ENCODE data around the gene ERI3. TPM values are rescaled to one million over a fixed set of nuclear protein-coding genes. Genes with fewer than 3 reads are reported as not detected.

ERI3 gene
- total RNA-seq, 2 donors from 2014 or later: 71.9 to 92.1 TPM

DNA sequence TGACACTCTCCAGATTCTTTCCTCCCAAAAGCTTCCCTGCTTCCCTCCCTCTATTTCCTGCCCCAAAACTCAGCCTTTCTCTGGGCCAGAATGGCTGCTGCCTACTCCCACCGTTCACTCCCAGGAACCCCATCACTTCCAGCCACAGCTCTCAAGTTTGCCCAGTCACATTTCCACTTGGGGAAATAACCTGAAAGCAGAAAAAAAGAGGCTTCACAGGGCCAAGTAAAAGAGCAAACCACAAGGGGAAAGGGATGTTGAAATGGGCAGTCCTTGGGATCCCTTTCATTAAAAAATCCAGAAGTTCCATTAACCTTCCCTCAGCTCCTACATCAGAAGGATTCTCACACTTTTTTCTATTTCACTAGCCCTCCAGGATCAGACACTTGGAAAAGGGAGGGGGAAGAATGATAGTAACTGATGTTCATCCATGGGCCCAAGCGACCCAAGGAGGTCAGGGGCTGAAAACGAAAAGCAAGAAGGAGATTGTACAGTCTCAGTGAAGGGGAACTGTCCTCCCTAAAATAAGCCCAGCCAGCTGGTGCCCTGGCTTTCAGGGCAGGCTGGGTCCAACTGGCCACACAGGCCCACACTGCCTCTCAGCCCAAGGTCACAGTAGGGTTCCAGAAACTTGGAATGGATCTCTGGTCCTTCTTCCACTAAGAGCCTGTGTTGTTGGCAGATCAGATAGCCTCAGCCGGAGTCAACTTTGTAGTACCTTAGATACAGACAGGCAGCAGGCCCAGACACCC lies 92.1 kb downstream of the ERI3 start:
- DNase-seq: no peak
- no peak overlapping the region for H3K27ac ChIP-seq (ENCODE audit: low read depth, low read length)
- no peaks in the 10 kb centered on the region for H3K9me3 ChIP-seq (ENCODE audit: control insufficient read depth, low read length)
- Mint-ChIP-seq H3K9me3 (no peaks in the 10 kb centered on the region), H3K36me3 (ENCODE audit: low read depth) (peaks cover 3% of the 10 kb centered on the region), H3K4me3 (no peak overlapping the region), H3K27me3 (ENCODE audit: insufficient read depth) (no peaks in the 10 kb centered on the region), H3K27ac (no peak overlapping the region), H3K4me1 (peaks cover 36% of the 10 kb centered on the region)
- no peak overlapping the region for H3K9ac ChIP-seq (ENCODE audit: extremely low read depth, low read length, poor library complexity, severe bottlenecking)
- WGBS, 2 experiments (ENCODE audit: insufficient coverage in 1 of 2, insufficient read length in 1 of 2): 94 to 100% methylated on average over 1 to 4 of the region's 4 CpGs
- TF ChIP-seq, protein P1, sequence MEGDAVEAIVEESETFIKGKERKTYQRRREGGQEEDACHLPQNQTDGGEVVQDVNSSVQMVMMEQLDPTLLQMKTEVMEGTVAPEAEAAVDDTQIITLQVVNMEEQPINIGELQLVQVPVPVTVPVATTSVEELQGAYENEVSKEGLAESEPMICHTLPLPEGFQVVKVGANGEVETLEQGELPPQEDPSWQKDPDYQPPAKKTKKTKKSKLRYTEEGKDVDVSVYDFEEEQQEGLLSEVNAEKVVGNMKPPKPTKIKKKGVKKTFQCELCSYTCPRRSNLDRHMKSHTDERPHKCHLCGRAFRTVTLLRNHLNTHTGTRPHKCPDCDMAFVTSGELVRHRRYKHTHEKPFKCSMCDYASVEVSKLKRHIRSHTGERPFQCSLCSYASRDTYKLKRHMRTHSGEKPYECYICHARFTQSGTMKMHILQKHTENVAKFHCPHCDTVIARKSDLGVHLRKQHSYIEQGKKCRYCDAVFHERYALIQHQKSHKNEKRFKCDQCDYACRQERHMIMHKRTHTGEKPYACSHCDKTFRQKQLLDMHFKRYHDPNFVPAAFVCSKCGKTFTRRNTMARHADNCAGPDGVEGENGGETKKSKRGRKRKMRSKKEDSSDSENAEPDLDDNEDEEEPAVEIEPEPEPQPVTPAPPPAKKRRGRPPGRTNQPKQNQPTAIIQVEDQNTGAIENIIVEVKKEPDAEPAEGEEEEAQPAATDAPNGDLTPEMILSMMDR (conservative IDR thresholded peaks at IDR 0.05): no peak
- H3K36me3 ChIP-seq (ENCODE audit: control insufficient read depth, insufficient read depth, low read length): peaks cover 5% of the 10 kb centered on the region
- no peaks in the 10 kb centered on the region for H3K27me3 ChIP-seq (ENCODE audit: control insufficient read depth, insufficient read depth, low read length, poor library complexity, severe bottlenecking)
- no peak overlapping the region for H3K4me3 ChIP-seq (ENCODE audit: low read length)
- peaks cover 9% of the 10 kb centered on the region for H3K4me1 ChIP-seq (ENCODE audit: control insufficient read depth, insufficient read depth, low read length)

DNA sequence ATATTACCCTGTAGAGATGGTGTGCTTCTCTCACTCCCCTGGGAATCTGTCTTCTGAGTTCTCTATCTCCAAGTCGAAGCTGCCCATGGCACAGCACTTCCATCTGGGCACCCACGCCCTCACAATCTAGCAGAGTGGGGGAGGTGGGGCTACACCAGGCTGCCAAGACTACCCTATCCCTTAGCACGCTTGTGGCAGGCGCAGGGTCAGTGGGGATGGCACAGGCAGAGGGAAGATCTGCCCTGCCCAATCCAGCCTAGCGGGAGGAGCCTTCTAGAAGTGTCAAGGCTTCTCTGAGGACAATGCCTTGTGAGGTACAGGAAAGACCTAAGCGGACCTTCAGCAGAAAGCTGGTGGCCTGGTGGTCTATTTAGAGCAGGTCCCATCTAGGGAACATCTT lies 92.6 kb downstream of the ERI3 start:
- Histone ChIP-seq H3K27ac (ENCODE audit: low read depth, low read length) (no peak overlapping the region), H3K4me1 (ENCODE audit: control insufficient read depth, insufficient read depth, low read length) (peaks cover 15% of the 10 kb centered on the region), H3K36me3 (ENCODE audit: control insufficient read depth, insufficient read depth, low read length) (peaks cover 5% of the 10 kb centered on the region), H3K27me3 (ENCODE audit: control insufficient read depth, insufficient read depth, low read length, poor library complexity, severe bottlenecking) (no peaks in the 10 kb centered on the region), H3K4me3 (ENCODE audit: low read length) (no peak overlapping the region), H3K9me3 (ENCODE audit: control insufficient read depth, low read length) (no peaks in the 10 kb centered on the region), H3K9ac (ENCODE audit: extremely low read depth, low read length, poor library complexity, severe bottlenecking) (no peak overlapping the region)
- no peak overlapping the region for H3K27ac Mint-ChIP-seq
- peaks cover 42% of the 10 kb centered on the region for H3K4me1 Mint-ChIP-seq
- H3K9me3 Mint-ChIP-seq: no peaks in the 10 kb centered on the region
- H3K4me3 Mint-ChIP-seq: no peak overlapping the region
- DNase-seq: no peak
- TF ChIP-seq, protein P1 (conservative IDR thresholded peaks at IDR 0.05): no peak
- peaks cover 3% of the 10 kb centered on the region for H3K36me3 Mint-ChIP-seq (ENCODE audit: low read depth)
- no peaks in the 10 kb centered on the region for H3K27me3 Mint-ChIP-seq (ENCODE audit: insufficient read depth)
- 93 to 96% methylated on average over 4 to 6 of the region's 6 CpGs for WGBS, 2 experiments (ENCODE audit: insufficient coverage in 1 of 2, insufficient read length in 1 of 2)

DNA sequence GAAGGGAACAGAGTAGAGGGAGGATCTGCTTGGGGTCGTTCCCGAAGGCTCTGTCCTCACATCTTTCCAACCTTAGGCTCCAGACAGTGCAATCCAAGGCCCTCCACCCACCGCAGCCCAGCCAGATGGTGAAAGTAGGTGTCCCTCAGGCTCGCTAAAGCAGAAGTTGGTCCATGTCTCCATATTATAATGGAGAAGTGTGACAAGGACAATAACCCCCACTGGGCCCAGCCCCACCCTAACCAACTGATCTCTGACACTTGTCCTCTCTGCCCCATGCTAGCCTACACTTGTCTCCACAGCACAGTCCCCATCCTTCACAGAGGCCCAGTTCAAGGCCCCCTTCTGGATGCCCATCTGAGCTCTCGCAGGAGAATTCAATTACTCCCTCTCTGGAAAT lies 93.1 kb downstream of the ERI3 start:
- Histone ChIP-seq H3K27ac (ENCODE audit: low read depth, low read length) (no peak overlapping the region), H3K36me3 (ENCODE audit: control insufficient read depth, insufficient read depth, low read length) (peaks cover 5% of the 10 kb centered on the region), H3K4me3 (ENCODE audit: low read length) (no peak overlapping the region), H3K9me3 (ENCODE audit: control insufficient read depth, low read length) (no peaks in the 10 kb centered on the region), H3K4me1 (ENCODE audit: control insufficient read depth, insufficient read depth, low read length) (peaks cover 19% of the 10 kb centered on the region), H3K9ac (ENCODE audit: extremely low read depth, low read length, poor library complexity, severe bottlenecking) (no peak overlapping the region), H3K27me3 (ENCODE audit: control insufficient read depth, insufficient read depth, low read length, poor library complexity, severe bottlenecking) (no peaks in the 10 kb centered on the region)
- H3K27ac Mint-ChIP-seq: peak overlapping the region; percentile 13
- no peak for DNase-seq
- WGBS, 2 experiments (ENCODE audit: insufficient coverage in 1 of 2, insufficient read length in 1 of 2): 94 to 96% methylated on average over 2 to 5 of the region's 5 CpGs
- no peaks in the 10 kb centered on the region for H3K9me3 Mint-ChIP-seq
- no peaks in the 10 kb centered on the region for H3K27me3 Mint-ChIP-seq (ENCODE audit: insufficient read depth)
- H3K4me1 Mint-ChIP-seq: peaks cover 44% of the 10 kb centered on the region
- TF ChIP-seq, protein P1 (conservative IDR thresholded peaks at IDR 0.05): no peak
- H3K36me3 Mint-ChIP-seq (ENCODE audit: low read depth): peaks cover 3% of the 10 kb centered on the region
- H3K4me3 Mint-ChIP-seq: no peak overlapping the region

All from endodermal cell (in vitro differentiated cells).